HepG2 (cell line): ENCODE data around the gene F13B. TPM values are rescaled to one million over a fixed set of nuclear protein-coding genes. Genes with fewer than 3 reads are reported as not detected.

ENCODE experiments used
- ASH2L ChIP-seq: fragments of 300-600, 200-600 bp; sonication (generic); IDR thresholded peaks from 2 replicates; pipeline ENCODE4 v1.7.0; 2017; ENCODE audit warnings: low read depth, mild to moderate bottlenecking, moderate library complexity, mixed read lengths, low read length; ENCODE audit not compliant: insufficient read length
- JARID2 ChIP-seq: sonication (generic); formaldehyde crosslinking; IDR thresholded peaks from 2 replicates; pipeline ENCODE4 v1.8.1; 2023; ENCODE audit warnings: missing genetic modification reagents, inconsistent platforms; ENCODE audit not compliant: insufficient replicate concordance
- JUNB ChIP-seq: sonication (generic); formaldehyde crosslinking; IDR thresholded peaks from 2 replicates; pipeline ENCODE4 v1.8.0; 2022; ENCODE audit warnings: missing genetic modification reagents, mild to moderate bottlenecking, borderline replicate concordance
- PCBP1 ChIP-seq: fragments of 200-400 bp; formaldehyde crosslinking; IDR thresholded peaks from 2 replicates; pipeline ENCODE4 v1.6.1; 2017; ENCODE audit warnings: mild to moderate bottlenecking, low read depth, low read length, borderline replicate concordance
- REL ChIP-seq: sonication (generic); formaldehyde crosslinking; conservative IDR thresholded peaks from 2 replicates; pipeline ENCODE4 v1.8.0; 2022; ENCODE audit warnings: mild to moderate bottlenecking, missing genetic modification reagents, moderate library complexity
- SALL1 ChIP-seq: sonication (generic); formaldehyde crosslinking; IDR thresholded peaks from 2 replicates; pipeline ENCODE4 v1.8.0; 2022; ENCODE audit warnings: mild to moderate bottlenecking, missing genetic modification reagents
- SP1 ChIP-seq, 2 experiments: fragments of 450-650 bp in 1 of 2; sonication (generic) in 1 of 2; formaldehyde crosslinking in 1 of 2; IDR thresholded peaks; 2 replicates each; pipeline versions ENCODE4 v1.4.0 to v1.6.1; 2016 to 2020; ENCODE audit warnings: missing genetic modification reagents in 1 of 2
- TBX2 ChIP-seq: sonication (generic); formaldehyde crosslinking; IDR thresholded peaks from 2 replicates; pipeline ENCODE4 v1.5.0; 2020; ENCODE audit warnings: missing genetic modification reagents, mild to moderate bottlenecking, borderline replicate concordance
- ZBTB8A ChIP-seq: sonication (generic); formaldehyde crosslinking; IDR thresholded peaks from 2 replicates; pipeline ENCODE4 v1.4.0; 2020; ENCODE audit warnings: mild to moderate bottlenecking, low read depth, missing genetic modification reagents, borderline replicate concordance
- ZFP36L1 ChIP-seq: sonication (generic); formaldehyde crosslinking; IDR thresholded peaks from 2 replicates; pipeline ENCODE4 v1.8.0; 2022; ENCODE audit warnings: mild to moderate bottlenecking, missing genetic modification reagents, moderate library complexity
- ZFP37 ChIP-seq: sonication (generic); formaldehyde crosslinking; IDR thresholded peaks from 2 replicates; pipeline ENCODE4 v1.4.0; 2020; ENCODE audit warnings: missing genetic modification reagents, borderline replicate concordance
- ZNF33A ChIP-seq: sonication (generic); formaldehyde crosslinking; IDR thresholded peaks from 2 replicates; pipeline ENCODE4 v1.5.1; 2020; ENCODE audit warnings: missing genetic modification reagents, mild to moderate bottlenecking, moderate library complexity, borderline replicate concordance
- ZSCAN30 ChIP-seq: sonication (generic); formaldehyde crosslinking; IDR thresholded peaks from 2 replicates; pipeline ENCODE4 v1.5.0; 2020; ENCODE audit warnings: mild to moderate bottlenecking, missing genetic modification reagents
- ZSCAN9 ChIP-seq: IDR thresholded peaks from 2 replicates; pipeline ENCODE4 v1.6.1; 2016; ENCODE audit warnings: borderline replicate concordance
- polyA plus RNA-seq, 8 experiments: library from polyadenylated mRNA; depleted of rRNA in 3 of 8; stranded (reverse) in 7 of 8; unstranded in 1 of 8; fragments of >200 nt; fragmentation: Illumina TruSeq in 4 of 8; extraction: Trizol in 4 of 8; gene quantifications; 2 replicates each; pipeline versions ENCODE4 v1.2.1 to v1.2.3, GENCODE V29; 2011 to 2016; ENCODE audit warnings: low read depth in 4 of 8, missing spikeins in 1 of 8, mixed read lengths in 1 of 8; ENCODE audit not compliant: insufficient read depth in 1 of 8
- total RNA-seq, 5 experiments: library from RNA; depleted of rRNA; stranded (reverse); fragments of >200 nt; fragmentation: Illumina TruSeq; extraction: Trizol; gene quantifications; 2 replicates each; pipeline ENCODE4 v1.2.3, GENCODE V29; 2016; ENCODE audit warnings: low read depth in 1 of 5
- TF ChIP-seq, protein P1 (sequence below): sonication (generic); formaldehyde crosslinking; IDR thresholded peaks from 2 replicates; pipeline ENCODE4 v1.5.0; 2020; ENCODE audit warnings: mild to moderate bottlenecking, missing genetic modification reagents
- TF ChIP-seq, protein P2 (sequence below): sonication (generic); formaldehyde crosslinking; IDR thresholded peaks from 2 replicates; pipeline ENCODE4 v1.4.0; 2020; ENCODE audit warnings: missing genetic modification reagents, borderline replicate concordance
- TF ChIP-seq, protein P3 (sequence below): sonication (generic); formaldehyde crosslinking; IDR thresholded peaks from 2 replicates; pipeline ENCODE4 v1.9.0; 2022; ENCODE audit warnings: low read depth, missing genetic modification reagents
- TF ChIP-seq, protein P4 (sequence below): IDR thresholded peaks from 2 replicates; pipeline ENCODE4 v1.6.1; 2016; ENCODE audit warnings: low read depth, control low read depth
- TF ChIP-seq, protein P5 (sequence below): sonication (generic); formaldehyde crosslinking; IDR thresholded peaks from 2 replicates; pipeline ENCODE4 v1.8.0; 2022; ENCODE audit warnings: missing genetic modification reagents, mild to moderate bottlenecking, borderline replicate concordance

Gene F13B
- total and polyA plus RNA-seq, 2 of the 13 experiments (the other 11 are each of a cell fraction or from before 2014, with no cell fraction given) = 0.41 to 2.7 TPM

DNA sequence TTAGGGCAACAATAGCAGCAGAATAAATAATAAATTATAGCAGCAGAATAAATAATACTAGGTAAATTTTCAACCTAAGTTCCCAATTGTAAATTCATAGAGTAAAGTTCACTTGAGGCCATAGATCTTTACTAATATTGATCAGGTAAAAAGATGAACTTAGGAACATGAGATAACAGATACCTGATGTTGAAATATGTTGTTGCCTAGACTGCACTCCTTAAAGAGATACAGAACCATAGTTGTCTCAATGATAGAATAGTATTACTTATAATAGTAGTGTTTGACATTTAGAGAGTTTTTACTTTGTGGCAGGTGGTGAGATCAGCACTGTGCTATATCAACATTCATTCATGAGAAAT, 378 bp upstream of the F13B start (continued):
- TF ChIP-seq REL = no peak
- no peak for TF ChIP-seq JUNB (CRISPR knock-in tag)
- no peak for TF ChIP-seq SP1 (IDR thresholded peaks at IDR 0.05)
- TF ChIP-seq SP1 (CRISPR knock-in tag; IDR thresholded peaks at IDR 0.05) = no peak
- TF ChIP-seq, protein P1, sequence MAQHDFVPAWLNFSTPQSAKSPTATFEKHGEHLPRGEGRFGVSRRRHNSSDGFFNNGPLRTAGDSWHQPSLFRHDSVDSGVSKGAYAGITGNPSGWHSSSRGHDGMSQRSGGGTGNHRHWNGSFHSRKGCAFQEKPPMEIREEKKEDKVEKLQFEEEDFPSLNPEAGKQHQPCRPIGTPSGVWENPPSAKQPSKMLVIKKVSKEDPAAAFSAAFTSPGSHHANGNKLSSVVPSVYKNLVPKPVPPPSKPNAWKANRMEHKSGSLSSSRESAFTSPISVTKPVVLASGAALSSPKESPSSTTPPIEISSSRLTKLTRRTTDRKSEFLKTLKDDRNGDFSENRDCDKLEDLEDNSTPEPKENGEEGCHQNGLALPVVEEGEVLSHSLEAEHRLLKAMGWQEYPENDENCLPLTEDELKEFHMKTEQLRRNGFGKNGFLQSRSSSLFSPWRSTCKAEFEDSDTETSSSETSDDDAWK (CRISPR knock-in tag) = no peak
- TF ChIP-seq, protein P2, sequence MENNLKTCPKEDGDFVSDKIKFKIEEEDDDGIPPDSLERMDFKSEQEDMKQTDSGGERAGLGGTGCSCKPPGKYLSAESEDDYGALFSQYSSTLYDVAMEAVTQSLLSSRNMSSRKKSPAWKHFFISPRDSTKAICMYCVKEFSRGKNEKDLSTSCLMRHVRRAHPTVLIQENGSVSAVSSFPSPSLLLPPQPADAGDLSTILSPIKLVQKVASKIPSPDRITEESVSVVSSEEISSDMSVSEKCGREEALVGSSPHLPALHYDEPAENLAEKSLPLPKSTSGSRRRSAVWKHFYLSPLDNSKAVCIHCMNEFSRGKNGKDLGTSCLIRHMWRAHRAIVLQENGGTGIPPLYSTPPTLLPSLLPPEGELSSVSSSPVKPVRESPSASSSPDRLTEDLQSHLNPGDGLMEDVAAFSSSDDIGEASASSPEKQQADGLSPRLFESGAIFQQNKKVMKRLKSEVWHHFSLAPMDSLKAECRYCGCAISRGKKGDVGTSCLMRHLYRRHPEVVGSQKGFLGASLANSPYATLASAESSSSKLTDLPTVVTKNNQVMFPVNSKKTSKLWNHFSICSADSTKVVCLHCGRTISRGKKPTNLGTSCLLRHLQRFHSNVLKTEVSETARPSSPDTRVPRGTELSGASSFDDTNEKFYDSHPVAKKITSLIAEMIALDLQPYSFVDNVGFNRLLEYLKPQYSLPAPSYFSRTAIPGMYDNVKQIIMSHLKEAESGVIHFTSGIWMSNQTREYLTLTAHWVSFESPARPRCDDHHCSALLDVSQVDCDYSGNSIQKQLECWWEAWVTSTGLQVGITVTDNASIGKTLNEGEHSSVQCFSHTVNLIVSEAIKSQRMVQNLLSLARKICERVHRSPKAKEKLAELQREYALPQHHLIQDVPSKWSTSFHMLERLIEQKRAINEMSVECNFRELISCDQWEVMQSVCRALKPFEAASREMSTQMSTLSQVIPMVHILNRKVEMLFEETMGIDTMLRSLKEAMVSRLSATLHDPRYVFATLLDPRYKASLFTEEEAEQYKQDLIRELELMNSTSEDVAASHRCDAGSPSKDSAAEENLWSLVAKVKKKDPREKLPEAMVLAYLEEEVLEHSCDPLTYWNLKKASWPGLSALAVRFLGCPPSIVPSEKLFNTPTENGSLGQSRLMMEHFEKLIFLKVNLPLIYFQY (CRISPR knock-in tag) = no peak
- no peak for TF ChIP-seq SALL1
- TF ChIP-seq ZFP36L1 (CRISPR knock-in tag) = no peak
- no peak for TF ChIP-seq ZFP37 (CRISPR knock-in tag)
- TF ChIP-seq TBX2 (CRISPR knock-in tag) = no peak
- no peak for TF ChIP-seq ZBTB8A
- TF ChIP-seq ZSCAN30 (CRISPR knock-in tag) = no peak
- no peak for TF ChIP-seq ZNF33A (CRISPR knock-in tag)
- no peak for TF ChIP-seq ZSCAN9
- TF ChIP-seq, protein P3, sequence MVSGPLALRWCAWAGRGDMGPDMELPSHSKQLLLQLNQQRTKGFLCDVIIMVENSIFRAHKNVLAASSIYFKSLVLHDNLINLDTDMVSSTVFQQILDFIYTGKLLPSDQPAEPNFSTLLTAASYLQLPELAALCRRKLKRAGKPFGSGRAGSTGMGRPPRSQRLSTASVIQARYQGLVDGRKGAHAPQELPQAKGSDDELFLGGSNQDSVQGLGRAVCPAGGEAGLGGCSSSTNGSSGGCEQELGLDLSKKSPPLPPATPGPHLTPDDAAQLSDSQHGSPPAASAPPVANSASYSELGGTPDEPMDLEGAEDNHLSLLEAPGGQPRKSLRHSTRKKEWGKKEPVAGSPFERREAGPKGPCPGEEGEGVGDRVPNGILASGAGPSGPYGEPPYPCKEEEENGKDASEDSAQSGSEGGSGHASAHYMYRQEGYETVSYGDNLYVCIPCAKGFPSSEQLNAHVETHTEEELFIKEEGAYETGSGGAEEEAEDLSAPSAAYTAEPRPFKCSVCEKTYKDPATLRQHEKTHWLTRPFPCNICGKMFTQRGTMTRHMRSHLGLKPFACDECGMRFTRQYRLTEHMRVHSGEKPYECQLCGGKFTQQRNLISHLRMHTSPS (CRISPR knock-in tag) = no peak
- TF ChIP-seq, protein P4, sequence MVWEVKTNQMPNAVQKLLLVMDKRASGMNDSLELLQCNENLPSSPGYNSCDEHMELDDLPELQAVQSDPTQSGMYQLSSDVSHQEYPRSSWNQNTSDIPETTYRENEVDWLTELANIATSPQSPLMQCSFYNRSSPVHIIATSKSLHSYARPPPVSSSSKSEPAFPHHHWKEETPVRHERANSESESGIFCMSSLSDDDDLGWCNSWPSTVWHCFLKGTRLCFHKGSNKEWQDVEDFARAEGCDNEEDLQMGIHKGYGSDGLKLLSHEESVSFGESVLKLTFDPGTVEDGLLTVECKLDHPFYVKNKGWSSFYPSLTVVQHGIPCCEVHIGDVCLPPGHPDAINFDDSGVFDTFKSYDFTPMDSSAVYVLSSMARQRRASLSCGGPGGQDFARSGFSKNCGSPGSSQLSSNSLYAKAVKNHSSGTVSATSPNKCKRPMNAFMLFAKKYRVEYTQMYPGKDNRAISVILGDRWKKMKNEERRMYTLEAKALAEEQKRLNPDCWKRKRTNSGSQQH (CRISPR knock-in tag) = no peak
- TF ChIP-seq PCBP1 = no peak
- TF ChIP-seq, protein P5, sequence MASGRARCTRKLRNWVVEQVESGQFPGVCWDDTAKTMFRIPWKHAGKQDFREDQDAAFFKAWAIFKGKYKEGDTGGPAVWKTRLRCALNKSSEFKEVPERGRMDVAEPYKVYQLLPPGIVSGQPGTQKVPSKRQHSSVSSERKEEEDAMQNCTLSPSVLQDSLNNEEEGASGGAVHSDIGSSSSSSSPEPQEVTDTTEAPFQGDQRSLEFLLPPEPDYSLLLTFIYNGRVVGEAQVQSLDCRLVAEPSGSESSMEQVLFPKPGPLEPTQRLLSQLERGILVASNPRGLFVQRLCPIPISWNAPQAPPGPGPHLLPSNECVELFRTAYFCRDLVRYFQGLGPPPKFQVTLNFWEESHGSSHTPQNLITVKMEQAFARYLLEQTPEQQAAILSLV (CRISPR knock-in tag) = no peak
- TF ChIP-seq ASH2L = no peak
- no peak for TF ChIP-seq JARID2 (CRISPR knock-in tag)
